Embryonic facial prominence (tissue), 1 donor: Measurements from ENCODE around the gene PATL2.
"Not testable (repeated sequence)": the region's sequence is repeated elsewhere in the genome, so short reads cannot be mapped to it uniquely, and the experiment has no call there.

Source experiments
- DNase-seq: peaks from one replicate; pipeline ENCODE4 v3.0.0-alpha.2; 2016; ENCODE audit errors: extremely low spot score

The PATL2 gene

GRCh38 chr15:44711096-44711742, at the start of gene PATL2, which contains the start of gene B2M:
Gene PATL2, minus strand, starts transcription at chr15:44711323. Its CDS starts 34,833 bp downstream, at chr15:44676490.
Gene B2M, plus strand, starts transcription at chr15:44711517. Its CDS starts 30 bp downstream, at chr15:44711547.
- peak; percentile 91 for DNase-seq

- no peak for DNase-seq
Observed at GRCh38 chr15:44753345-44753744, 42.2 kb upstream of the PATL2 start.

DNA sequence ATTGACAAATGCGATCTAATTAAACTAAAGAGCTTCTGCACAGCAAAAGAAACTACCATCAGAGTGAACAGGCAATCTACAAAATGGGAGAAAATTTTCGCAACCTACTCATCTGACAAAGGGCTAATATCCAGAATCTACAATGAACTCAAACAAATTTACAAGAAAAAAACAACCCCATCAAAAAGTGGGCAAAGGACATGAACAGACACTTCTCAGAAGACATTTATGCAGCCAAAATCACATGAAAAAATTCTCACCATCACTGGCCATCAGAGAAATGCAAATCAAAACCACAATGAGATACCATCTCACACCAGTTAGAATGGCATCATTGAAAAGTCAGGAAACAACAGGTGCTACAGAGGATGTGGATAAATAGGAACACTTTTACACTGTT, 32.3 kb upstream of the PATL2 start:
- not testable (repeated sequence) for DNase-seq

DNA sequence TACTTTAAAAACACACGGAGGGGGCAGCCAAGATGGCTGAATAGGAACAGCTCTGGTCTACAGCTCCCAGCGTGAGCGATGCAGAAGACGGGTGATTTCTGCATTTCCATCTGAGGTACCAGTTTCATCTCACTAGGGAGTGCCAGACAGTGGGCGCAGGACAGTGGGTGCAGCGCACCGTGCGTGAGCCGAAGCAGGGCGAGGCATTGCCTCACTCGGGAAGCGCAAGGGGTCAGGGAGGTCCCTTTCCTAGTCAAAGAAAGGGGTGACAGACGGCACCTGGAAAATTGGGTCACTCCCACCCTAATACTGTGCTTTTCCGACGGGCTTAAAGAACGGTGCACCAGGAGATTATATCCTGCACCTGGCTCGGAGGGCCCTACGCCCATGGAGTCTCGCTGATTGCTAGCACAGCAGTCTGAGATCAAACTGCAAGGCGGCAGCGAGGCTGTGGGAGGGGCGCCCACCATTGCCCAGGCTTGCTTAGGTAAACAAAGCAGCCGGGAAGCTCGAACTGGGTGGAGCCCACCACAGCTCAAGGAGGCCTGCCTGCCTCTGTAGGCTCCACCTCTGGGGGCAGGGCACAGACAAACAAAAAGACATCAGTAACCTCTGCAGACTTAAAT, 28.2 kb upstream of the PATL2 start:
- not testable (repeated sequence) for DNase-seq

GRCh38 chr15:44738340-44738984, 27.3 kb upstream of the PATL2 start:
- DNase-seq: no peak

DNA sequence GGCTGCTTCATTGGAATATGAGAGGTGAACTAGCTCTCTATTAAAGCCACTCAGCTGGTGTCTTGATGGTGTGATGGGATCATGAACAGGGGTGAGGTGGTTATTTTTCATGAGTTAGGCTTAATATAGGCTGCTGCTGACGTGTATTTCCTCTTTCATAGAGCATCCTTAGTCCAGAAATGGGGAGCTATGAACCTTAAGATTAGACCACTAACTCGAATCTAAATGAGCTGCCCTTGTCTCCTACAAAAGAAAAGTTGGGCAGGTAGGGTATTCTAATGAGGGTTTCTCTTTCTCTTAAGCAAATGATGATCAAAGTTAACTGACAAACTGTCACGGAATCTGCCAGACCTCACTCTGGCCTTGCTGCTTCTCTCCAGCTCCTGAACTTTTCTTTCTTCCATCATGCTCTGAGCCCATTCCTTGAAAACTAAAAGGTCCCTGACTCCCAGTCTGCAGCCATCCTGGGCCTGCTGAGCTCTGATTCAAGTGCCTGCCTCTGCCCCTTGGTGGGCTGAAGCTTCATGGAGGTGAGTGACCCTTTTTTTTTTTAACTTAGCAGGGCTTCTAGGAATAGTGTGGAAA, 25.1 kb upstream of the PATL2 start, which contains the start of gene TRIM69:
Gene TRIM69 (plus strand): TSS at position 348 of the 585 bp plus-strand sequence. CDS start 177 bp downstream, at position 525.
- DNase-seq: no peak

- no peak for DNase-seq
Observed at GRCh38 chr15:44735482-44736180, 24.5 kb upstream of the PATL2 start.

- no peak for DNase-seq
Observed at GRCh38 chr15:44734839-44735481, 23.8 kb upstream of the PATL2 start.

DNA sequence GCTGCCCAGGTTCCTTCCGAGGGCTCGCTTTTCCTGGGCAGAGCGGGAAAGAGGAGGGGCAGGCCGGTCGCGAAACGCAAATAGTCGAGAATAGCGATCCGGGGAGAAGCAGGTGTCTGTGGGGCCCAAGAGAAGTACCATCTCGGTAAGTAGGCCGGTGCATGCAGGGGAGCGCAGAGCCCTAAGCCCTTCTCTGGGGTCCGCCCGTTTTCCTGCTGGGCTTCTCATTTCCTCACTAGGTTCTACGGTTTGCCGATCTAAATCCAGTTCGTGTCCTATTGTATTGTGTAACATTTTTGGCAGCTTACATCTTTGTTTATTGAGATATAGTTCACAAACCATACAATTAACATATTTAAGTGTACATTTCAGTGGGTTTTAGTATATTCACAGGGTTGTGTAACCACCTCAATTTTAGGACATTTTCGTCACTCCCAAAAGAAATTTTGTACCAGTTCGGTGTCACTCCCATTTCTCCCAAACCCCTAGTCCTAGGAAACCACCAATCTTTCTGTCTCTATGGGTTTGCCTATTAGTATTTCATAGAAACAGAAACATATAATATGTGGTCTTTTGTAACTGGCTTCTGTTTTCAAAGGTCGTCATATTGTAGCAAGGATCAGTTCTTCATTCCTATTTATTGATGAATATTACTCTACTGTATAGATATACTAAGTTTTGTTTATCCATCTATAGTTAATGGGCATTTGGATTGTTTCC, 18.4 kb upstream of the PATL2 start:
- no peak for DNase-seq

GRCh38 chr15:44728576-44729407, 17.7 kb upstream of the PATL2 start:
- peak; percentile 95 for DNase-seq

DNA sequence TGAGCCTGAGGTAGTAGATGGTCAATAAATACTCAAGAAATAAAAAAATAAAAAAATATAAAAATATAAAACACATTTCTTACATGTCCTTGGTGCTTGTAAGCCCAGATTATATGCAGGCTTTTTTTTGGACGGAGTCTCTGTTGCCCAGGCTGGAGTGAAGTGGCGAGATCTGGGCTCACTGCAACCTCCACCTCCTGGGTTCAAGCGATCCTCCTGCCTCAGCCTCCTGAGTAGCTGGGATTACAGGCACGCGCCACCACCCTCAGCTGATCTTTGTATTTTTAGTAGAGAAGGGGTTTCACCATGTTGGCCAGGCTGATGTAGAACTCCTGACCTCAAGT, 17.1 kb upstream of the PATL2 start:
- not testable (repeated sequence) for DNase-seq

- DNase-seq: no peak
Observed at GRCh38 chr15:44727485-44728231, 16.5 kb upstream of the PATL2 start.

DNA sequence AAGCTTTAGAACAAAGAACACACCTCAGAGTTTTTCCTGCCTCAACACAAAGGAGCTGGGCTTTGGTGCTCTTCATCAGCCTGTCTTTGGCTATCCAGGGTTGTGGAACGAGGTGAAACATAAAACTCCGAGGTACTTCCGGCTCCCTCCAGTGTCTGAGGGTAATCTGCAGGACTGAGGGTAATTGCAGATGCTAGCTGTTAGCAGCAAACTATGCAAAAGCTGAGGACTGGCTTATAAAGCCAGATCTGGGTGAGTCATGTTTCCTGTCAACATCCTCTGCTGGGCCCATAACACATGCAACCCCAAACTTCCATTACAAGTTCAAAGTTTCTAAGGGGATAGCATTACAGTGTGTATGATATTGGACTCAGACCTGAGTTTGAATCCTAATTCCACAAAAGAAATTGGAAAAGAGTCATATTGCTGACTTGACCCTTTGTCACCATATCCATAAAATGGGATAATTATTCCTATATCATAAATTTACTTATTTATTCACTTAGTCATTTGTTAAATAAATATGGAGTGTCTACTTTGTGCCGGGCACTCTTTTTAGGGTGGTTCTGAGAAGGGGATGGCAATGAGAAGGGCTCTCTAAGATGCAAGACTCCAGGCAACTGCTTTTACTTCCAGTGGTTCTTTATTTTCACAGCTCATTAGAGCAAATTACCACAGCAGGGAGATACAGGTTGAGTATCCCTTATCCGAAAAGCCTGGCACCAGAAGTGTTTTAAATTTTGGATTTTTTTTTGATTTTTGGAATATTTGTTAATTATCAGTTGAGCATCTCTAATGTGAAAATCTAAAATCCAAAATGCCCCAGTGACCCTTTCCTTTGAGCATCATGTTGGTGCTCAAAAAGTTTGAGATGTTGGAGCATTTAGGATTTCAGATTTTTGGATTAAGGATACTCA, 15.7 kb upstream of the PATL2 start:
- DNase-seq: no peak

DNA sequence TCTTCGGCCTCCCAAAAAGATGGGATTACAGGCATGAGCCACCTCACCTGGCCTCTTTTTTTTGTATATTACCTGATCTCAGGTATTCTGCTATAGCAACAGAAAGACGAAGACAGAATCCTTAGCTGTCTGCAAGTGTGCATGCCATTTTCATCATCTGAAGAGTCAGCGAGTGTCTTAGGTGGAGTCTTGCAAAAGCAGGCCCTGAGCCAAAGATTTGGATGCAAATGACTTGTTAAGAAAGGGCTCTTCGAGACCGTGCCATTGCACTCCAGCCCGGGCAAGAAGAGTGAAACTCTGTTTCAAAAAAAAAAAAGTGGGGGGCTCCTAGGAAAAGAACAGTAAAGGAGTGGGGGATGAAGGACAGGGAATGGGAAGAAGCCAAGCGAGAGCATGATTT, 15.0 kb upstream of the PATL2 start:
- DNase-seq: no peak

DNA sequence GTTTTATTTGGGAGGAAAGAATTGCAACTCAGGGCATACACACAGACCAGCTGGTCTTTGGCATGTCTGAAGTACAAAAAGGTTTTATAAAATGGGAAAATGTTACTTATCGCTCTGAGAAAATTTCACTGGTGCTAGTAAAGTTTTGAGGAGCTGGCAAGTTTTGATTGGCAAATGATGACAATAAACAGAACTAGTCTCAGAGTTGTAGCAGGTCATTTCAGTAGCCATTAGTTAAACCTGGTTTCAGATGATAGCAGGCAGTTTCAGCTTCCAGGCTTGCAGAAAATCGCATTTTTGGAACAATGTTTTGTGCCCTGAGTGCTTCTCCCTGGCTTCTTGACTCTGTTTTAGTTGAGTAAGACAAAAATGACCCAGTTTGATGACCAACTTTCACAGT, 10.9 kb upstream of the PATL2 start:
- no peak for DNase-seq

GRCh38 chr15:44720460-44721176, 9.5 kb upstream of the PATL2 start:
- no peak for DNase-seq

GRCh38 chr15:44720000-44720435, 8.9 kb upstream of the PATL2 start:
- not testable (repeated sequence) for DNase-seq
